WTC11 (cell line): ENCODE measurements around the gene DRD2. TPM values are rescaled to one million over a fixed set of nuclear protein-coding genes. Genes with fewer than 3 reads are reported as not detected.
A peak's percentile ranks its signal among the peaks of the same experiment; 100 is the strongest.

ENCODE experiments used
- ATAC-seq: fragments of 200-7000 bp; cut with Tn5 transposase; 2 replicates; pipeline ENCODE4 v1.10.0; 2021; ENCODE audit warnings: mild to moderate bottlenecking, moderate library complexity
- CTCF ChIA-PET: fragments of 300-600 bp; sonication (Branson Sonifier 250); formaldehyde crosslinking; loops from one replicate; lab custom pipeline; 2021; ENCODE audit warnings: antibody characterized with exemption; lab: Charles Lee
- POLR2A ChIA-PET: fragments of 350-600 bp; sonication (Branson Sonifier 250); formaldehyde crosslinking; loops from one replicate; lab custom pipeline; 2021; ENCODE audit warnings: antibody characterized with exemption; lab: Charles Lee
- DNase-seq: peaks from one replicate; pipeline ENCODE4 v3.0.0; 2021; ENCODE audit warnings: low spot score
- H3K27ac Mint-ChIP-seq: 2 replicates; pipeline ENCODE4 v1.8.0; 2021; ENCODE audit warnings: mixed read lengths
- H3K27me3 Mint-ChIP-seq: 2 replicates; pipeline ENCODE4 v1.8.0; 2021; ENCODE audit warnings: low read depth, mild to moderate bottlenecking, moderate library complexity, mixed read lengths
- H3K36me3 Mint-ChIP-seq: 2 replicates; pipeline ENCODE4 v1.8.0; 2021; ENCODE audit warnings: mixed read lengths
- H3K4me1 Mint-ChIP-seq: 2 replicates; pipeline ENCODE4 v1.8.0; 2022; ENCODE audit warnings: mixed read lengths
- H3K4me3 Mint-ChIP-seq: 2 replicates; pipeline ENCODE4 v1.8.0; 2021; ENCODE audit warnings: mild to moderate bottlenecking, moderate library complexity, mixed read lengths
- H3K9me3 Mint-ChIP-seq: 2 replicates; pipeline ENCODE4 v1.8.0; 2021; ENCODE audit warnings: mixed read lengths
- AFF4 ChIP-seq: sonication (generic); formaldehyde crosslinking; IDR thresholded peaks from 2 replicates; pipeline ENCODE4 v1.8.1; 2023; ENCODE audit warnings: mild to moderate bottlenecking, missing genetic modification reagents, borderline replicate concordance
- ATF6 ChIP-seq: sonication (generic); formaldehyde crosslinking; IDR thresholded peaks from 2 replicates; pipeline ENCODE4 v1.8.1; 2023; ENCODE audit warnings: mild to moderate bottlenecking, missing genetic modification reagents
- CDX4 ChIP-seq: fragments of 250-450 bp; sonication (Bioruptor Pico); IDR thresholded peaks from 2 replicates; pipeline ENCODE4 v1.9.0; 2021; ENCODE audit warnings: moderate library complexity, mild to moderate bottlenecking, inconsistent platforms, borderline replicate concordance
- ERG ChIP-seq: fragments of 250-450 bp; sonication (Bioruptor Pico); IDR thresholded peaks from 2 replicates; pipeline ENCODE4 v1.8.0; 2021; ENCODE audit warnings: mild to moderate bottlenecking
- JUN ChIP-seq: sonication (generic); formaldehyde crosslinking; IDR thresholded peaks from 2 replicates; pipeline ENCODE4 v1.8.0; 2023; ENCODE audit warnings: mild to moderate bottlenecking, missing genetic modification reagents
- MXD4 ChIP-seq: fragments of 250-450 bp; sonication (Bioruptor Pico); IDR thresholded peaks from 2 replicates; pipeline ENCODE4 v1.8.0; 2021; ENCODE audit warnings: mild to moderate bottlenecking, moderate library complexity, borderline replicate concordance
- NFE2L1 ChIP-seq: sonication (generic); formaldehyde crosslinking; IDR thresholded peaks from 2 replicates; pipeline ENCODE4 v1.8.1; 2023; ENCODE audit warnings: missing genetic modification reagents
- NR3C1 ChIP-seq: sonication (generic); formaldehyde crosslinking; conservative IDR thresholded peaks from 2 replicates; pipeline ENCODE4 v1.8.1; 2023; ENCODE audit warnings: low read depth, mild to moderate bottlenecking, missing genetic modification reagents
- OVOL2 ChIP-seq: fragments of 250-450 bp; sonication (Bioruptor Pico); IDR thresholded peaks from 2 replicates; pipeline ENCODE4 v1.9.0; 2021; ENCODE audit warnings: mild to moderate bottlenecking, borderline replicate concordance
- PRDM15 ChIP-seq: sonication (generic); formaldehyde crosslinking; IDR thresholded peaks from 2 replicates; pipeline ENCODE4 v1.8.0; 2022; ENCODE audit warnings: missing genetic modification reagents
- SOX15 ChIP-seq: fragments of 250-450 bp; sonication (Bioruptor Pico); IDR thresholded peaks from 2 replicates; pipeline ENCODE4 v1.9.0; 2021; ENCODE audit warnings: mild to moderate bottlenecking
- USF2 ChIP-seq: sonication (generic); formaldehyde crosslinking; IDR thresholded peaks from 2 replicates; pipeline ENCODE4 v1.8.1; 2023; ENCODE audit warnings: mild to moderate bottlenecking, missing genetic modification reagents, moderate library complexity
- ZNF219 ChIP-seq: sonication (generic); formaldehyde crosslinking; IDR thresholded peaks from 2 replicates; pipeline ENCODE4 v1.8.0; 2023; ENCODE audit warnings: missing genetic modification reagents, mild to moderate bottlenecking, borderline replicate concordance
- ZNF263 ChIP-seq: sonication (generic); formaldehyde crosslinking; IDR thresholded peaks from 2 replicates; pipeline ENCODE4 v1.8.1; 2022; ENCODE audit warnings: low read depth, mild to moderate bottlenecking, moderate library complexity, missing genetic modification reagents
- total RNA-seq: library from RNA; stranded (reverse); gene quantifications from 3 replicates; pipeline ENCODE4 v1.2.3, GENCODE V29; 2021

Gene DRD2
- total RNA-seq, 1 experiment from 2014 or later, result 0.20 TPM

- CTCF ChIA-PET, result interaction anchor here (0.6 kb wide), 1 partner anchor 56 kb away, joined by 4 read pairs; the partner anchor contains the start of gene DRD2
- TF ChIP-seq ZNF219 (CRISPR knock-in tag) (no peak), ERG (no peak), NFE2L1 (CRISPR knock-in tag) (no peak), NR3C1 (CRISPR knock-in tag) (no peak), SOX15 (CRISPR knock-in tag) (no peak), AFF4 (CRISPR knock-in tag) (no peak), CDX4 (CRISPR knock-in tag) (no peak), OVOL2 (CRISPR knock-in tag) (no peak), ATF6 (CRISPR knock-in tag) (no peak), PRDM15 (CRISPR knock-in tag) (no peak)
- TF ChIP-seq, all 79 proteins: peak for 0
Measured at GRCh38 chr11:113419454-113420003, 55.7 kb downstream of the DRD2 start.

GRCh38 chr11:113417428-113417827 is 57.8 kb downstream of the DRD2 start:
- Mint-ChIP-seq H3K27ac (no peak overlapping the region), H3K4me1 (no peaks in the 10 kb centered on the region), H3K4me3 (no peak overlapping the region), H3K27me3 (no peaks in the 10 kb centered on the region)
- TF ChIP-seq MXD4, result no peak
- no peak for TF ChIP-seq USF2 (CRISPR knock-in tag)
- TF ChIP-seq NFE2L1 (CRISPR knock-in tag), result no peak
- TF ChIP-seq JUN (CRISPR knock-in tag), result no peak
- TF ChIP-seq ZNF263 (CRISPR knock-in tag), result no peak
- TF ChIP-seq ZNF219 (CRISPR knock-in tag), result no peak
- TF ChIP-seq, all 79 proteins: peak for 0
- no peak for ATAC-seq
- H3K9me3 Mint-ChIP-seq, result no peaks in the 10 kb centered on the region
- ChIA-PET CTCF (interaction anchor here (1.2 kb wide), 1 partner anchor 356 kb away, joined by 3 read pairs; the partner anchor contains the start of gene ZW10), POLR2A (no interaction called here)
- DNase-seq, result no peak
- H3K36me3 Mint-ChIP-seq, result no peaks in the 10 kb centered on the region

More at GRCh38 chr11:113419454-113420003, 55.7 kb downstream of the DRD2 start:
- H3K27me3 Mint-ChIP-seq, result no peaks in the 10 kb centered on the region
- H3K36me3 Mint-ChIP-seq, result no peaks in the 10 kb centered on the region
- H3K4me3 Mint-ChIP-seq, result no peak overlapping the region
- no peak overlapping the region for H3K27ac Mint-ChIP-seq
- ATAC-seq, result peak; percentile 56
- no peak for DNase-seq
- POLR2A ChIA-PET, result no interaction called here
- H3K4me1 Mint-ChIP-seq, result no peaks in the 10 kb centered on the region
- no peaks in the 10 kb centered on the region for H3K9me3 Mint-ChIP-seq
